ENCODE results near the gene CHAT.
"Not testable (repeated sequence)": the region's sequence is repeated elsewhere in the genome, so short reads cannot be mapped to it uniquely, and the experiment has no call there.

CHAT gene

DNA sequence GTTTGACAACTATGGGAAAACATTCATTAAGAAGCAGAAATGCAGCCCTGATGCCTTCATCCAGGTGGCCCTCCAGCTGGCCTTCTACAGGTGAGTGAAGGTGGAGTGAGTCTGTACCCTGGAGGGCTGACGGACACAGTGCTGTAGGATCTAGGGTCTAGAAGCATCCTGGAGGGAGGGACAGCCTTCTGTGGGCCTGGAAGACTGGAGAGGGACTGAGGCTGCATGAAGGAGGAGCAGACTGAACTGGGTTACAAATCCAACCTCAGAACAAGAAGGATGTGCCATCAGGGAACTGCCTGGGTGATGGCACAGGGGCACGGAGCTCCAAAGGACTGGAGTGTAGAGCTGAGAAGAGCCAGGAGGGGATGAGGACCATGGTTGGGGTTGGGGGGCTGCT is 38.1 kb downstream of the CHAT start:
- DNase-seq = no peak

DNA sequence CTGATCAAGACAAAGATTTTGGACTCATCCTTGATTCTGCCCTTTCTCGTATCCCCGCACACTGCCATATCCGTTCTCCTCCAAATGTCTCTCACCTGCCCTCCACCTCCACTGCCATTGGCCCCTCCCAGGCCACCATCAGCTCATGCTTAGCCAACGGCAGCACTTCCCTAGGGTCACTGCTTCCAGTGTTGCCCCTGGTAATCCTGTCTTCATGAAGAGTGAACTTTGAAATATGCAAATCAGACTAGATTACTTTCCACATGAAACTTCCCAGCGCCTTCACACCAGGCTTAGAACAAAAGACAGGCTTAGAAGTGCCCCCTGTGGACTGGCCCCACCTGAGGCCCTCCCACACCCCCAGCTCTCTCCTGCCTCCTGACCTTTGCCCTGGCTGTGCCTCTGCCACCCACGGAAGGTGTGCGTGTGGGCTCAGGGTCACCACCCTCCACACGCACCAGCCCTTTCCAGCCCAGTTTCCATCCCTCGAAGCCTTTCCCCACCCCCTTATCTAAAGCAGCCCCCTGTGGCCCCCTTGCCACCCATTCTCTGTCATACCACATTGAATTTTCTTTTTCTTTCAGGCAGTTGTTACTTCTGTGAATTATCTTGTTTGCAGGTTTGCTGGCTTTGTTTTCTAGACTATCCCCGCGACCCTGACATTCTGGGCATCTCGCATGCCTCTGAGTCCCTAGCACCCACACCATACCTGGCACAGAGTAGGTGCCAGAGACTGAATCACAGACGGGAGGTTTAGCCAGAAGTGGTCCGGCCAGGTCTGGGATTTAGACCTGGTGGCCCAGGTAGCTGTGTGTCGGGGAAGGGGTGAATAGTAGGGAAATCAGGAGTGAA is 38.8 kb downstream of the CHAT start:
- no peak for DNase-seq

DNA sequence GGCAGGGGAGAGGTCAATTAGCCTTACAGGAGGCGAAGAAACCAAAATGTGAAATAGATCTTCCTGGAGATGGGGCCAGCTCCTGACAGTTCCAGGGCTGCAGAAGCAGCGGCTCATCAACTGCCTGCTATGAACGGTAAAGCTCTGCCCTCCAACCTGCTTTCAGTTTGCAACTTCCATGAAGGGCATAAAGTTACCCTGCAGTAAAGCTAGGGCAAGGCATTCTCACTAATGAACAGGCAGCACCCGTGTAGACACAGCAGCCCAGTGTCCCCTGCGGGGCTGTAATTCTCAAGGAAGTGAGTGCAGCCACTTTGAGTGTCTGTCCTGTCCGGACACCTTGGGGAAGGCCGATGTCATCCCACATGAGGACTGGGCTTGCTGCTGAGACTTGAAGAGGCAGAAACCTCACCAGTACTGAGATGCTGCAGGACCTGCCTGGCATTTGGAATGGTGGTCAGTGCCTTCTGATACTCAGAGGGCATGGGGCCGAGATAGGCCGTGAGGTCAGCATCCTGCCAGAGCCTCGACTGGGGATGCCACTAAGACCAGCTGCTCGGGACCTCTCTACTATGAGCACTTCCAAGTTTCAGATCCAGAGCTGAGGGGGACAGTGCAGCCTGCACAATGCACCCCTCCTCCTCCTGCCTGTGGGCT is 39.6 kb downstream of the CHAT start:
- no peak for DNase-seq

DNA sequence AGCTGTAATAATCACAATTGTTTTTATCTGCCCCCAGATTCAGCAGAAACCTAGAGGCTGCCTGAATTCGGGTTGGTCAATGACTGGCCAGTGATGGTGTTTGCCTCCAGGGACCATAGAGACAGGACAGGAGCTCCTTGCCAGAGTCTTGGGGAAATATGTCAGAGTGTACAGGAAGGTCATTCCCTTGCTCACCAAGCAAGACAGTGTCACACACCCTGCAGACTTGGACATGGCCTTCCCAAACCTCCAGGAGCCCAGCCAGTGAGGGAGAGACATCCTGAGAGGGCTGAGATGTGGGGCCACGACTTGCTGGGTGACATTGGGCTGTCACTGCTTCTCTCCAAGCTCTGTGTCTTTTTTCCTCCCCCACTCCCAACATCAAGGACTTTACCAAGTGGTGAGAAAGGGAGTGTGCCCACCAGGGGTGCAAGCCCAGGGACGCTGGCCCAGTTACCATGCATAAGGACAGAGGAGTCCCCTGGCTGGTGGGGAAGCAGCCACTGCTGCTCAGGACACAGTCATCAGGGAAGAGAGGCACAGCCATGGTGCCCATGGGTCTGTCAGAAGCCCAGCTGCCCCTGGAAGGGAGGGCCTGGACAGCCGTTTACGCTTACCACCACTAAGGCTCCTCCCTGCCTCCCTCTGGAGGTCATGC is 40.3 kb downstream of the CHAT start:
- no peak for DNase-seq

DNA sequence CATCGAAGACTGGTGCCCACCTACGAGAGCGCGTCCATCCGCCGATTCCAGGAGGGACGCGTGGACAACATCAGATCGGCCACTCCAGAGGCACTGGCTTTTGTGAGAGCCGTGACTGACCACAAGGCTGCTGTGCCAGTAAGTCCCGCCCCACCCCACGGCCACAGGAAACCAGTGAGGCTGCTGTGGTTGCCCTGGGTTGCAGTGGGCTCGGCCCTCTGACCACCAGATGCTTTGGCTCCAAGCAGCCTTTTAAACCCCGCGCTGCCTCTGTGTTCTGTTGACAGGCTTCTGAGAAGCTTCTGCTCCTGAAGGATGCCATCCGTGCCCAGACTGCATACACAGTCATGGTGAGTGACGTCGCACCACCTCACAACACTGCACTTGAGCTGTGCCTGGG is 41.3 kb downstream of the CHAT start:
- DNase-seq = no peak

DNA sequence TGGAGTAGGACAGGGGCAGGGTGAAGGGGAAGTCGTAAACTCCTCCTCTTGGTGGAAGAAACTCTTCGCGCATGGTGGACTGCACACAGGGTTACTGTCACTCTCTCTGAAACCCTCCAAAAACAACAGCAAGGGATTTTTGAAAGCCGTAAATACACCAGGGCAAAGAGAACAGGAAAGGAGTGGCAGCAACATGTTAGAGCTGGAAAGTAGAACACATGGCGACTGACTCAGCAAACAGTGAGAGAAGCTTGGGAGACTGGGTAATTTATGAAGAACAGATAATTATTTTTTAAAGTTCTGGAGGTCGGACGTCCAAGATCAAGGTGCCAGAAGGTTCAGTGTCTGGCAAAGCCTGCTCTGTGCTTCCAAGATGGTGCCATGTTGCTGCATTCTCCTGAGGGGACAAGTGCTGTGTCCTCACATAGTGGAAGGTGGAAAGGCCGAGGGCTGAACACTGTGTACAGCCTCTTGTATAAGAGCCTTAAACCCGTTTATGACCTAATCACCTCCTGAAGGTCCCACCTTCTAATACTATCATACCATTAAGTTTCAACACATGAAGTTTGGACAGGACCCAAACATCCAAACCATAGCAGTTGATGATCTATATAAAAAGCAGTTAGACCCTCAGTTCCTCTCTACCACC is 43.1 kb downstream of the CHAT start:
- DNase-seq = no peak

DNA sequence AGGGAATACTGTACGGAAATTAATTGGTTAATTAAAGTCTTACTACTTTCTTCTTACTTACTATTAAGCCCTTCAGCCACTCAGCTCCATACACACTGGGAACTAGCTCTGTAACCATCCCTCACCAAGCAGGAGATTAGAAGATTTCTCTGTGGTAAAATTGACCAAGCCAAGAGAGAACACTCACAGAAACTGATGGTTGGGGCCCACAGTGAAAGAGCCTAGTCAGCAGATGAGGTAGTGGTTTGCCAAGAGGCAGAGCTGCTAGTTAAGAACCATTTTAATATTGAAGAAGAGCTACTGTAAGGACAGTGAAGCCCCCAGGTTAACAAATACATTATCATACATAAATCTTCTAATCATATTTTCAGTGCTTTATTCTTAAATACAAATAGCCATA is 43.8 kb downstream of the CHAT start:
- no peak for DNase-seq

DNA sequence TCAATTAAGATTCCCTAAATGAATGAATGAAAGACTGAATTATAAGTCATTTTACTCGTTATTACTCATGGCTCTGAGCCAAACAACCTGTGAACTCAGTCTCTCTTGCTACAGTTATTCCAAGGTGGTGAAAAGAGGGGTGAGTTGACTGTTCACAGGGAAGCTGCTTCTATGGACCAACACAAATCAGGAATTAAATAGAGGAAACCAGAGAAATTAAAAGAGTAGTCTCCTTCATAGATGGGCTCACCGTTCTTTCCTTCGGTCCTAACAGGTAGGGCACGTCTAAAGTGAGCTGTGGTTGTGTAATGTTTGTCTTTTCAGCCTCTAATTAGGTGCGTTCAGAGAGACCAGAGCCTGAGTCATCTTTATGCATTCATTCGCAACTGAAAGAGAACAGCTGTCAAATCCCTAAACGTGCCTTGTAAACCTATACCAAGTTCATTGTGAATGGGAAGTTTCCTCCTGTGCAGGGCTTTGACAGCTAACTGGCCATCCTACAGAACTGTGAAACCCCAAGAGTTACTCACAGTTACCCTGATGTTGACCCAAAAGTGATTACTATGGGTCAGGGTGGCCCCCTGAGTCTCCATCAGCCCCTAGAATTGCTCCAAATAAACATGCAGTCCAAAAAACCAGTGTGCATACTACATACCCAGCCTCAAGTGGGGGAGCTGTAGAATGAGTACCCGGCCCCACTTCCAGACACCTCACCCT is 47.5 kb downstream of the CHAT start:
- DNase-seq = no peak

DNA sequence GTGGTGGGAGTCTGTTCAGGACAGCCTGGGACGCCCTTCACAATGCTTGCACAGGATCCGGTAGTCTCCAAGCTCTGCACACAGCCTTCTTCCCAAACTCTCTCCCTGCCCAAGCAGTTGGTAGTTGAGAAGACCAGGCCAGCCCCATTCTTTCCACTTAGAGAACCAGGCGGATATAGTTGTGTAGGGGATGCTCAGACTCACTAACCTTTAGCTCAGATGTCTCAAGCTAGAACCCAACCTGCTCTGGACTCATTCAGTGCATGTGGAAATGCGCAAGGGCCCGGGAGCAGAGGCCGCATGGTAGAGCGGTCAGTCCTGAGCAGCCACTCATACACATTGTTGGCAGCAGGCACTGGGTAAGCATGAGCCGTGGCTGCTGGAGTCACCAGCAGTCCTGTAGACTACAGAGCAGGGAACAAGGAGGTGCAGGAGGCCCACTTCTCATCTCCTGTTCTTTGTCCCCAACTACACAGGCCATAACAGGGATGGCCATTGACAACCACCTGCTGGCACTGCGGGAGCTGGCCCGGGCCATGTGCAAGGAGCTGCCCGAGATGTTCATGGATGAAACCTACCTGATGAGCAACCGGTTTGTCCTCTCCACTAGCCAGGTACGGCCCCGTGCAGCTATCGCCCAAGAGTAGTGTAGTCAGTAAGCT is 48.5 kb downstream of the CHAT start:
- DNase-seq = no peak

DNA sequence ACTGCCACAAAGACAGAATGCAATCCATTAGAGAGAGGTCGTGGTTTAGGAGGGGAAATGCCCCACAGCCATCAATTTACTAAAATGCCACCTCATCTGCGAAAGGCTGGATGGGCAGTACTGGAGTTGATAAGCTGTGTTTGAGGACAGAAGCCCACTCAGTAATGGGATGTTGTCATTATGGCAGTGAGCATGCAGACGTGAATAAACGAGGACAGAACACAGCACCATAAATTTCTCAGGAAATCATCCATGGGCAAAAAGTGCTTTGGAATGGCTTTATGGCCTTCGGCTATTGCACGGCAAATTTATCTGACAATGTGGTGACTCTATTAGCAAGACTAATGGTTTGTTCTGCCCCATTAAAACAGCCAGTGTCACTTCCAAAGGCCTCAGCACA is 49.8 kb downstream of the CHAT start:
- no peak for DNase-seq

DNA sequence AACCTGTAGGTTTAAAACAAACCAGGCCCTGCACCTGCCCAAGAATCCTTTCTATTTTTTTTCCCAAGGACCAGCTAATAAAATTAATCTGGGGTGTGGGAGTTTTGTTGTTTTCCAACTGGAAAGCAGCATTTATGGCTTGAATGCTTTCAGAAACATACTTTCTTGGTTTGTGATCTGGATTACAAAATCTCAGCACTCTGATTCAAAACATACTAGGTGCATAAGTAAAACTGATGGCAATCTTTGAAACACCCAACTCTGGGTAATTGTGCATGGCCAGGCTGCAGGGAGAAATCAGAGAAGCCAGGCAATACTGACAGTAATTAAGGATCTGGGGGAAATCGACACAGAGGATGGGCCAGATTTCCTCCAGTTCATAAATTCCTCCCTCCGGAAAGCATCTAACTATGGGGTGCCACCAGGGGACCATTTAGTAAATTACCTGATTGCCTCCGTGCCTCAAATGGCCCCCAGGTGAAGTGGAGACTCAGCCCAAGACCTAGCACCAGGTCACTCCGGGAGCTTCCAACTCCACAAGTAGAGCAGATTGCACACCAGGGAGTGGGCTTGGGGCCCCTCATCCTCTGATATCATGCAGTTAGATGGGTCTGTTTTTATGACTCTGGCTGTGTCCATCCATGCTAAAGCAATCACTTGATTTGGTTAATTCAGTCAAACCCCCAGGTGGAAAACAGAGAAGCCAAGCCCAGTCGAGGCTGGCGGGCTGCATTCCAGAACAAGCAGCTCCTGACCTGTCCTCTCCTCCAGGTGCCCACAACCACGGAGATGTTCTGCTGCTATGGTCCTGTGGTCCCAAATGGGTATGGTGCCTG is 50.4 kb downstream of the CHAT start:
- DNase-seq = no peak

DNA sequence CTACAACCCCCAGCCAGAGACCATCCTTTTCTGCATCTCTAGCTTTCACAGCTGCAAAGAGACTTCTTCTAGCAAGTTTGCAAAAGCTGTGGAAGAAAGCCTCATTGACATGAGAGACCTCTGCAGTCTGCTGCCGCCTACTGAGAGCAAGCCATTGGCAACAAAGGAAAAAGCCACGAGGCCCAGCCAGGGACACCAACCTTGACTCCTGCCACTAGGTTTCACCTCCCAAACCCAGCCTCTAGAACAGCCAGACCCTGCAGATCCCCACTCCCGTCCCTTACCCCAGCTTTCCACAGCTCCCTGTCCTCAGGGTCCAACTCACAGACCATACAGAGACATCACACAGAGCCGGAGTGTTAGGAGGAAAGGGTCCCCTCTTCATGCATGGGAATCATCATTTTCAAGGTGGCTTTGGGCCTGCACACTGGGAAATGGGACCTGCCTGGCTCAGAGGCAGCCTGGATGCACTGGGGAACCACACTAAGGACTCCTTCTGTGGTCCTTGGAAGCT is 51.1 kb downstream of the CHAT start:
- no peak for DNase-seq

DNA sequence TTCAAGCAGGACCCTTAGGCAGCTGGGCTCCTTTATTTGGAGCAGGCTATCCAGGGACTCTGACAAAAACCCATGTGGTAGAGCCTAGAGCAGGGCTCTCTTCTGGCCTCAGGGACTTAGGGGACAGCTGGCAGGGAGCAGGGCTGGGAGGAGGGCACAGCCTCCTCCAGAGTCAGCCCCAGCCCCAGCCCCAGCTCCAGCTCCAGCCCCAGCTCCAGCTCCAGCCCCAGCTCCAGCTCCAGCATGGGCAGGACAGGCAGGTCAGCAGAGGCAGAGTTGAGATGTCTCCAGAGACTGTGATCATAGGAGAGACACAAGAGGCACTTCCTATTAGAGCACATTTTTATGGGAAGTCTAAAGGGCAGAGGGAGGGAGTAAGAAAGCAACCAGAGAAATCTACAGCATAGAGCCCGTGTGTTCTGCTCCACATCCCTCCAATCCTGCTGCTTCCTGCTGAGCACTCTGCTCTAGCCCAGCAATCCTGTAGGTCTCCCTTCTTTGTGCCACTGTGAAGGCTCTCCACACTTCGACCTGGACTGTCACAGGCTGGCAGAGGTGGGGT is 52.3 kb downstream of the CHAT start:
- DNase-seq = no peak

DNA sequence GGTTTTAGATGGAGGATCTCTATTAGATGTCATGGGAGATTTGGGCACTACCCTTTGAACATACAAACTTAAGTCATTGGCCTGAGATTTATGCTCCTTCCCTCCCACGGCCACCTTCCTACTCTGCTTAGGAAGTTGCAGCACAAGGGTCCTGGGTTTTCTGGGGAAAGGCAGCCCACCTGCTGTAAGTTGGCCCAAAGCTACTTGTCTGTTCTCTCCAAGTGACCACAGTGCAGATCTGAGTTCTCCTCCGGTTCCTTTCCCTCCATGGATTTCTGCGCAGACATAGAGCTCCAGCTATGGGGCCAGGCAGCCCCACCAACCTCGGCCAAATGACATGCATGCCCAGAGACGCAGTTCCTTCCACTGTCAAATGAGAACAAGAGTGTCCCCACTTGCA is 52.8 kb downstream of the CHAT start:
- DNase-seq = no peak

DNA sequence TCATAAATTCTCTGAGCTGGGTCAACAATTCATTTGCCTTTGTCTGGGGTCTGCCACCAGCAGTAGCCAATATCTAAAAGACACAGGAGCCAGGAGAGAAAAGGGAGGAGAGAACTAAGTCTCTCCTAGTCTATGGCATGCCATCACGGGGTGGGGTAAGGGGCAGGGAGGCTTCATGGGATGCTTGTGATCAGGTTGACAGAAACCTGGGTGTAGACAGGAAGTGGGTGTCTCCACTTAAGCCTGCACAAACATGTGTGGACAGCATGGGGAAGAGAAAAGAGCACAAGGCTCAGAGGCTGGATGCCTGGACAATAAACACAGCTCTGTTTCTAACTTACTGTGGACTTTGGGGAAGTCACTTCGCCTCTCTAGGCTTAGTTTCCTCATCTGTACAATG is 54.2 kb downstream of the CHAT start:
- DNase-seq = no peak

DNA sequence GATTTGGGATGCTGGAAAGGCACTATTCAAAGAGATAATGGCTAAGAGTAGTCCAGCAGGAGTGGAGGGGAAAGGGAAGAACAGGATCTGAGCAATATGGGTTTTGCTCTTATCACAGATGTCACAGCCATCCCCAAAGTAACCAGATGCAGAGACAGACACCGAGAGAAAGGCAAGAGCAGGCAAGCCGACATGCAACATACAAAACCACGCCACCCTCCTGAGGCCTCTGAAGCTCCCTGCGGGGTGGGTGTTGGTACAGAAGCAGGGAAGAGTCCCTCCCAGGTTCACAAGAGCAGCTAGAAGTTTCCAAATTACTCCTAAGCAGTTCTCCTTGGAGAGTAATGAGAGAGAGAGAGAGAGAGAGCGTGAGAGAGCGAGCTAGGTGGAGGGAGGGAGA is 54.8 kb downstream of the CHAT start:
- DNase-seq = no peak

DNA sequence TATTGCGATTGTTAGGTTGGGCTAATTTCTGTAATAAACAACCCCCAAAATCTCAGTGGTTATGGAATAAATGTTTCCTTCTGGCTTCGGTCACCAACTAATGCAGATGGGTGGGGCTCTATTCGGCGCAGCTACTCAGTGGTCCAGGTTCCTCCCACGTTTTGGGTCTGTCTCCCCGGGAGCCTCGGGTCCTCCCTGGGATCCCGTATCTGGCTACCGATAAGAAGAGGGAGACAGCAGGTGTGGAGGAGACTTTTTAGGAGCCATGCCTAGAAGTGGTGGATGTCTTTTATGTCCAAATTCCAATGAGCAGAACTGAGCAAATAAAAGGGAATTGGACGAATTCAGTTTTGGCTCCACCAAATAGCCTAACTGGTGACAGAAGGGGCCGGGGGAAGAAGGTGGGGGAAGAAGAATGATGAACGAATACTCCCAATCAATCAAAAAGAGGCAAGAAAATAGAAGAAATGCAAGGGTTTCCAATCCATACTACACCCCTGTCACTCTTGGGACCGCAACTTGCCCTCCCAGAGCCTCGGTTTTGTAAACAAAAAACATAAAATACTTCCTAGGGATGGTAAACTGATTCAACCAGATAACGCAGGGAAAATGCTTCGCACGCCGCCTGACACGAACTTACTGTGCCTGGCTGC is 65.1 kb downstream of the CHAT start:
- no peak for DNase-seq

DNA sequence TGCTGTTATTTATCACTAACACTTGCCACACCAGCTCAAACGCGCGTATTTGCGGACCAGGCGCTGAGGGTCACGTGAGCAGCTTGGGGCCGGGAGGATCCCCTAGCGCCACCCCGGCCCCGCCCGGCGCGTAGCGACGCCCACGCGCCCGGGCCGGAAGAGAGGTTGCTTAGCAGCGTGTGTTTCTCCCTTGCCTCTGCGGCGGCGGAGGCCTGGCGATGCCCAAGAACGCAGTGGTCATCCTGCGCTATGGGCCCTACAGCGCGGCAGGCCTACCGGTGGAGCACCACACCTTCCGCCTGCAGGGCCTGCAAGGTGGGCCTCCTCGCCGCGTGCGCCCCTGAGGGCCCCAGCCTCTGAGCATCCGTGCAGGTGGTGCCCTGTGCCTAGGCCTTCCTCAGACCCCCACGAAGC is 65.7 kb downstream of the CHAT start, which contains the start of gene C10orf53:
TSS of gene C10orf53 (plus strand) at position 172 of the 414 bp plus-strand sequence. CDS start at position 219, 47 bp downstream.
- DNase-seq = peak in 27 of 56 donors; percentile 4 to 50 (median 23)

DNA sequence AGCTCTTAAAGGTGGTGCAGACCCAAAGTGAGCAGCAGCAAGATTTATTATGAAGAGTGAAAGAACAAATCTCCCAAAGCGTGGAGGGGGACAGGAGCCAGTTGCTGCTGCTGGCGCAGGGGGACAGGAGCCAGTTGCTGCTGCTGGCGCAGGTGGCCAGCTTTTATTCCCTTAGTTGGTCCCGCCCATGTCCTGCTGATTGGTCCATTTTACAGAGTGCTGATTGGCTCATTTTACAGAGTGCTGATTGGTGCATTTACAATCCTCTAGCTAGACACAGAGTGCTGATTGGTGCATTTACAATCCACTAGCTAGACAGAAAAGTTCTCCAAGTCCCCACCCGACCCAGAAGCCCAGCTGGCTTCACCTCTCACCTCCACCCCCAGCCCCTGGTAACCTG is 68.6 kb downstream of the CHAT start:
- not testable (repeated sequence) for DNase-seq

Measured in amygdala (tissue), 56 donors.